Measurements from ENCODE around the gene TPSAB1.
"Not testable (repeated sequence)": the region's sequence is repeated elsewhere in the genome, so short reads cannot be mapped to it uniquely, and the experiment has no call there.

Gene TPSAB1

GRCh38 chr16:1225051-1225451 lies 15.5 kb upstream of the TPSAB1 start, which contains the start of gene TPSG1:
TSS of gene TPSG1 (minus strand) at chr16:1225268. CDS start at chr16:1225252, 16 bp downstream.
- no peak for DNase-seq

DNA sequence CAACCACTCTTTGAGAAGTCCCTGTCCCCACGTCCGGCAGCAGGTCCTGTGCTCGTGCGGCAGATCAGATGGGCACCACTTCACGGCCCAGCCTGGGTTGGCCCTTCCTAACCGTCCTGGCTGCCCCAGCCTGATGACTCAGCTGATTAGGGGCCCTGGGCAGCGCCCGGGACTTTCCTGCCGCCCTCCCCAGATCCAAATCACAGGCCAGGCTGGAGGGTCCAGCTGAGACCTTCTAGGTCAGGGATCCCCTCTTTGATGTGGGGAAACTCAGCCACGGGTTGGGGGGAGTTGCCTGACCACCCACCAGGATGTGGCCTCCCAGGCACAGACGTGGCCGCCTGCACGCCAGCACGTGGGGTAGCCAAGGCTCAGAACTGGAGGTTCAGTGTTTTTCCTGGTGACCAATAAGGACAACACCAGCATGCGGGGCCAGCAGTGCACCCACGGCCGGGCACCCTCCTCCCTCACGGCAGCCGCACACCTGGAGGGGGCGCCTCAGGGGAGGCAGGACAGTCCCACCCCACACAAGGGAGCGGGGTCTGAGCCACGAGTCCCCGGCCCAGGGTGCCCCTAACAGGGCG lies 14.7 kb upstream of the TPSAB1 start:
- DNase-seq: not testable (repeated sequence)

GRCh38 chr16:1226692-1227091 lies 13.8 kb upstream of the TPSAB1 start:
- not testable (repeated sequence) for DNase-seq

- not testable (repeated sequence) for DNase-seq
Measured at GRCh38 chr16:1228227-1228626, 12.3 kb upstream of the TPSAB1 start.

DNA sequence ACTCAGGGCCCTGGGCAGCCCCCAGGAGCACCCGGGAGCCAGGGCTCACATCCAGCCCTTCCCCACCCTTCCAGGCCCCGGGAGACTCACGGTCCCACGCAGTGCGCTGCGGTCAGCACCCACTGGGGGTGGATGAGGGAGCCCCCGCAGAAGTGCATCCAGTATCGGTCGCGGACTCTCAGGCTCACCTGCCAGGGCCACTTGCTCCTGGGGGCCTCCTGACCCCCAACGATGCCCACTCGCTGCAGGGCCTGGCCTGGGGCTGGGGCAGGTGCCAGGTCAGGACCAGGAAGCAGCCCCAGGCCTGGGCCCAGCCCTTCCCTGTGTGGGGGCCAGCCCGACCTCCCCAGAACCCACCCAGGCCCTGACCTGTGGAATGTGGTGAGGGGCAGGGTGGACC lies 11.0 kb upstream of the TPSAB1 start:
- not testable (repeated sequence) for DNase-seq

GRCh38 chr16:1230084-1230470 lies 10.4 kb upstream of the TPSAB1 start, which contains the start of gene TPSB2:
TSS of gene TPSB2 (minus strand) at chr16:1230184. CDS start at chr16:1229951, 233 bp downstream.
- DNase-seq: not testable (repeated sequence)

GRCh38 chr16:1230471-1231212 lies 9.9 kb upstream of the TPSAB1 start:
- DNase-seq: not testable (repeated sequence)

DNA sequence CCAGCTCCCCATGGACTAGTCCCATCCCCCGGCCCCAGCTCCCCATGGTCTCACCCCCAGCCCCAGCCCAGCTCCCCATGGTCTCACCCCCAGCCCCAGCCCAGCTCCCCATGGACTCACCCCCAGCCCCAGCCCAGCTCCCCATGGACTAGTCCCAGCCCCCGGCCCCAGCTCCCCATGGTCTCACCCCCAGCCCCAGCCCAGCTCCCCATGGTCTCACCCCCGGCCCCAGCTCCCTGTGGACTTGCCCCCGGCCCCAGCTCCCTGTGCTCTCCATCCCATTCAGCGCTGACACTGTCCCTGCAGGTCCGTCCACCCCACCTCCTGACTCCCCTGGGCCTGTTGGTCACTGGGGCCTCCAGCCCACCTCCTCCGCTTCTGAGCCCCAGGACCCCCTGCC lies 9.2 kb upstream of the TPSAB1 start:
- DNase-seq: not testable (repeated sequence)

DNA sequence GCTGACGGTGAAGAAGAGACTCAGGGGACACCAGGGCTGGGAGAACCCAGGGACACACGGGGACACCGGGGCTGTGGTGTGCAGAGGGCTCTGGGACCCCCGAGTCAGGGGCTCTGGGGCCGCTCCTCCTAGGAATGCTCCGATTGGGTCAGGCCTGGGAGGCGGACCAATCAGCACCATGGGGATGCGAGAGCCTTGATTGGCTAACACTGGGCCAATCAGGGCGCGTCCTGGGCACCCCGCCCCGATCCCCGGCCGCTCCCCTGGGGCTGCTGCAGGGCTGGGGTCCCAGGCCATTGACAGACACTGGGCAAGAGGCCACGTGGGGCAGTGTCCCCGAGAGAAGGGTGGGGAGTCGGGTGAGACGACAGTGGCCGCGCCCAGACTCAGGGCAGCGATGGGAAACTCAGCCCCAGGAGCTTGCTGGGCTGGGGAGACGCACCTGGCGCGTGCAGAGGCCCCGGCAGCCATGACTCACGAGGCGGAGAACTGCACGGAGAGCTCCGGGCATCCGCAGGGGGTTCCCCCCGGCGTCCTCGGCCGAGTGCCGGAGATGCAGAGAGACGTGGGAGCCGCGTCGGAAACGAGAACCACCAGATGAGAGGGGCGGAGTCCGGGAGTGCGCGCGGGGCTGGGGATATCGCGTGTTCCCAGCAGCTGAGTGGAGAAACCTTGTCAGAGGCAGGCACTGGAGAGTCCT lies 8.3 kb upstream of the TPSAB1 start:
- not testable (repeated sequence) for DNase-seq

GRCh38 chr16:1236659-1237058 lies 3.8 kb upstream of the TPSAB1 start:
- not testable (repeated sequence) for DNase-seq

GRCh38 chr16:1237990-1238389 lies 2.5 kb upstream of the TPSAB1 start:
- DNase-seq: no peak

DNA sequence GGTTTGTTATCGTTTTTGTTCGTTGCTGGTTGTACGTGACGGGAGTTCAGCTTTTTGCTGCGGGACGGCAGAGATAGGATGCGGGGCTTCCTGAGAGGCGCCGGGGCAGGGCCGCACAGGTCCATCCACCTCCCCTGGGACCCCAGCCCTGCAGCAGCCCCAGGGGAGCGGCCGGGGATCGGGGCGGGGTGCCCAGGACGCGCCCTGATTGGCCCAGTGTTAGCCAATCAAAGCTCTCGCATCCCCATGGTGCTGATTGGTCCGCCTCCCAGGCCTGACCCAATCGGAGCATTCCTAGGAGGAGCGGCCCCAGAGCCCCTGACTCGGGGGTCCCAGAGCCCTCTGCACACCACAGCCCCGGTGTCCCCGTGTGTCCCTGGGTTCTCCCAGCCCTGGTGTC lies 1.6 kb upstream of the TPSAB1 start:
- not testable (repeated sequence) for DNase-seq

DNA sequence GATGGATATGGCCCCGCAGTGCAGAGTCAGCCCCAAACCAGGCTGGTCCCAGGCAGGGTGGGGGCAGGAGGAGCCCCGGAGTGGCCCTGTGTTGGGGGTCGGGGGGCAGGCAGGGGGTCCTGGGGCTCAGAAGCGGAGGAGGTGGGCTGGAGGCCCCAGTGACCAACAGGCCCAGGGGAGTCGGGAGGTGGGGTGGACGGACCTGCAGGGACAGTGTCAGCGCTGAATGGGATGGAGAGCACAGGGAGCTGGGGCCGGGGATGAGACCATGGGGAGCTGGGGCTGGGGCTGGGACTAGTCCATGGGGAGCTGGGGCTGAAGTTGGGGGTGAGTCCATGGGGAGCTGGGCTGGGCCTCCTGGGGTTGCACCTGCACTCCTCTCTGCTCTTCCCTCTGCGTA lies 930 bp upstream of the TPSAB1 start:
- not testable (repeated sequence) for DNase-seq

- DNase-seq: not testable (repeated sequence)
Measured at GRCh38 chr16:1241081-1241480, 576 bp downstream of the TPSAB1 start.

- not testable (repeated sequence) for DNase-seq
Measured at GRCh38 chr16:1243363-1243762, 2.9 kb downstream of the TPSAB1 start.

DNA sequence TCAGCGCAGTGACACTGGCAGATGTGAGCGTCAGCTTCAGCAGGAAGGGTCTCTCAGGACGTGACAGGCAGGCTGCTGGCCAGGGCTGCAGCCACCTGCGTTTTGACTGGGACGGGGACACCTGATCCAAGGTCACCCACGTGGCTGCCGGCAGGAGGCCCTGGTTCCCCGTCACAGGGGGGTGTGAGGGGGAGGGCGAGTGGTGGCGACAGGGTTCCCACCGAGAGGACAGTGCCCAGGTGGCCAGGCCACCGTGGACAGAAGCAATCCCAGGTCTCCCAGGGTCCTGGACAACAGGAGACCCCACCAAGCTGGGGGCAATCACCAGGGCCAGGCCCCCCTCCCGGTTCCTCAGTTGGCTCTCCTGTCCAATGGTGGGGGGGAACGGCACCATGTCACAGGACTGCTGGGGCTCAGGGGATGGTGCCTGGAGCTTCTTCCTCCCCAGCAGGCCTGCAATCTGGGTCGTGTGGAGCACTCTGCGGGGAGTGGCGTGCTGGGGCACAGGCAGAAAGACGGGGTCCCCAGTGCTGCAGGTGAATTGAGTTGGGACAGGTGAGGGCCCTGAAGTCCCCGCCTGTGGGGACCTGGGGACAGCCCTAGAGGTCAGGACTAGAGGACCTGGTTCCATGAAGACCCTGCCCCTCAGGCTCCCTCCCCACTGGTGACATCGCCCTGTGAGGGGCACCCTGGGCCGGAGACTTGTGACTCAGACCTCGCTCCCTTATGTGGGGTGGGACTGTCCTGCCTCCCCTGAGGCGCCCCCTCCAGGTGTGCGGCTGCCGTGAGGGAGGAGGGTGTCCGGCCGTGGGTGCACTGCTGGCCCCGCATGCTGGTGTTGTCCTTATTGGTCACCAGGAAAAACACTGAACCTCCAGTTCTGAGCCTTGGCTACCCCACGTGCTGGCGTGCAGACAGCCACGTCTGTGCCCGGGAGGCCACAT lies 3.7 kb downstream of the TPSAB1 start:
- DNase-seq: not testable (repeated sequence)

DNA sequence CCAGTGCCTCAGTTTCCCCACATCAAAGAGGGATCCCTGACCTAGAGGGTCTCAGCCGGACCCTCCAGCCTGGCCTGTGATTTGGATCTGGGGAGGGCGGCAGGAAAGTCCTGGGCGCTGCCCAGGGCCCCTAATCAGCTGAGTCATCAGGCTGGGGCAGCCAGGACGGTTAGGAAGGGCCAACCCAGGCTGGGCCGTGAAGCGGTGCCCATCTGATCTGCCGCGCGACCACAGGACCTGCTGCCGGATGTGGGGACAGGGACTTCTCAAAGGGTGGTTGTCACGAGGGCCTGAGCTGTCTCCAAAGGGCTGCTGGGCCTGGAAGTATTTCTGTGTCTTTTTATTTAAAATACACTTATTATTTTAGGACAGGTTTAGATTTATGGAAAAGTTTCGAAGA lies 4.4 kb downstream of the TPSAB1 start:
- peak; percentile 69 for DNase-seq

GRCh38 chr16:1245452-1246020 lies 5.0 kb downstream of the TPSAB1 start:
- no peak for DNase-seq

DNA sequence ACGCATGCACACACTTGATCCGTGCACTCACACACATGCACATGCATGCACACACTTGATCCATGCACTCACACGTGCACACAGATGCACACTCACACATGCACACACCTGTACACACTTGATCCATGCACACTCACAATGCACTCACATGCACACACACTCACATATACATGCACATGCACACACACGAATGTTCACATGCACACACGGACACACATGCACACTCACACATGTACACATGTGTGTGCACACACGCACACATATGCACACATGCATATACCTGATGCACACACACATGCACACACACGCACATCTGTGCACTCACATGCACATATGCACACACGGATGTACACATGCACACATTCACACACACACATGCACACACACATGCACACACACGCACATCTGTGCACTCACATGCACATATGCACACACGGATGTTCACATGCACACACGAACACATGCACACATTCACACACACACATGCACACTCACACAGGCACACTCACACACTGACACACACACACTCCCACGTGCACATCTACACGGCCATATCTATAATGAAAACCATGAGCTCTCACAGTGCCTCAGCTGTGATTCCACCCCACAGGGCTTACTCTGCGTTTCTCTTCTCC lies 7.5 kb downstream of the TPSAB1 start:
- not testable (repeated sequence) for DNase-seq

DNA sequence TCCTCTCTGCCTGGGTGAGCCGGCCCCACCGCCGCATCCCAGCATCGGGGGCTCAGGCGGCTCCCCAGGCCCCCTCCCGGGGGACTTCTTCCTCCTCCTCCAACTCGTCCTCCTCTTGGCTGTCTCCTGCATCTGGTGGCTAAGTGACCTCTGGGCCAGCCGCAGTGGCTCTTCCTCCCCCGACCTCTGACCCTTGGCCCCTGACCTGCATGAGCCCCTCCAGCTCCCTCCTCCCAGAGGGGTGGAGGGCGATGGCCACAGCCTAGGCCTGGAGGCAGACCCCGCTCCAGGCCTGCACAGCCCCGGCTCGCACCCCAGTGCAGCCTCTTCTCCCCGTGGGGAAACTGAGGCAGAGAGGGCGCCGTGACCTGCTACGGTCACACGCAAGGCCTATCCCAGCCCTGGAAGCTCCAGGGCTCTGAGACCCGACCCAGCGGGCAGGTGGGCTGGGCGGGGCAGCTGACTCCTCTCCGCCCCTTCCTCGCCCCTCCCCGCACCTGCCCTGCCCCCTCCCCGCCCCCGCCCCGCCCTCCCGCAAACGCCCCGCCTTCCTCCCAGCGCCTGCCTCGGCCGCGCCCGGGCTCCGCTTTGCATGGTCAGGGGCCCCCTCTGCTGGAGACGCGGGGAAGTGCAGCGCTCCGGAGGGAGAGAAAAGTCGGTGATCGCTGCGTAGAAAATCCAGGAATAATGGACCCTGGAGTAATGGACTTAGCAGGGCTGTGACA lies 8.7 kb downstream of the TPSAB1 start:
- not testable (repeated sequence) for DNase-seq
